ENCODE results near the gene NOL11.

DNA sequence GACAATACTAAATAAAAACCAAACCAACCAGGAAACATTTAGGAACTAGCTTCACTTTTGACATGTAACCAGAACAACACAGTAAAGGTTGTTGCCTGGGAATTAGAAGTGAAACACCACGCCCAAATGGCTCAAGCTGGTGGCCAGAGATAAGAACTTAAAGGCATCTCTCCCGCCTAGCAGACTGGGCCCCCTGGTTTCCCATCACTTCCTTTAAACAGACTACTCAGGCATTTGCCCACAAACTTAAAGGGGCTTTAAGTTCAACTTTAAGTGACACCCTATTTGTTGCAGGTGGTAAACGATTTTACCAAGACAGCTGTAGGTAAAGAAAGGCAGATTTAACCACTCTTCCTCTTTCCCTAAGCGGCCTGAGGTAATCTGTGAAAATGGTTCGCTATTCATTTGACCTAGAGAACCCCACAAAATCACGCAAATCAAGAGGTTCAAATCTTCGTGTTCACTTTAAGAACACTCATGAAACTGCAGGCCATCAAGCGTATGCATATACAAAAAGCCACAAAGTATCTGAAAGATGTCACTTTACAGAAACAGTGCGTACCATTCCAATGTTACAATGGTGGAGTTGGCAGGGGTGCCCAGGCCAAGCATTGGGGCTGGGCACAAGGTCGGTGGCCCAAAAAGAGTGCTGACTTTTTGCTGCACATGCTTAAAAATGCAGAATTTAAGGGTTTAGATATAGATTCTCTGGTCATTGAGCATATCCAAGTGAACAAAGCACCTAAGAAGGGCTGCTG is 66.8 kb downstream of the NOL11 start:
- TF ChIP-seq CTCF (IDR thresholded peaks at IDR 0.05; ENCODE audit: extremely low read depth in 1 of 2, insufficient read depth in 1 of 2, low read depth in 1 of 2, low read length in 2 of 2) (no peak), POLR2AphosphoS5 (IDR thresholded peaks at IDR 0.05; ENCODE audit: insufficient read depth, low read depth, low read length) (no peak), JUN (IDR thresholded peaks at IDR 0.05; ENCODE audit: borderline replicate concordance, insufficient read depth, insufficient read length, low read depth) (no peak), MAX (IDR thresholded peaks at IDR 0.05; ENCODE audit: insufficient read depth, insufficient read length) (no peak), POLR2A (IDR thresholded peaks at IDR 0.05; ENCODE audit: low read depth, low read length) (no peak), EZH2 (IDR thresholded peaks at IDR 0.05; ENCODE audit: borderline replicate concordance, low read depth, low read length, severe bottlenecking) (no peak)
